ENCODE measurements around the gene SH3RF3.

Gene SH3RF3

GRCh38 chr2:109498906-109499305 is 369.9 kb downstream of the SH3RF3 start:
- DNase-seq (ENCODE audit: low read depth in 2 of 2): no peak

GRCh38 chr2:109499566-109499965 is 370.6 kb downstream of the SH3RF3 start:
- DNase-seq (ENCODE audit: low read depth in 2 of 2): no peak

- no peak for DNase-seq (ENCODE audit: low read depth in 2 of 2)
Observed at GRCh38 chr2:109500910-109501309, 371.9 kb downstream of the SH3RF3 start.

- no peak for DNase-seq (ENCODE audit: low read depth in 2 of 2)
Observed at GRCh38 chr2:109501461-109501860, 372.5 kb downstream of the SH3RF3 start.

- DNase-seq (ENCODE audit: low read depth in 2 of 2): no peak
Observed at GRCh38 chr2:109503191-109503590, 374.2 kb downstream of the SH3RF3 start.

GRCh38 chr2:109507217-109507616 is 378.2 kb downstream of the SH3RF3 start:
- no peak for DNase-seq (ENCODE audit: low read depth in 2 of 2)

GRCh38 chr2:109507828-109508227 is 378.8 kb downstream of the SH3RF3 start:
- no peak for DNase-seq (ENCODE audit: low read depth in 2 of 2)

- no peak for DNase-seq (ENCODE audit: low read depth in 2 of 2)
Observed at GRCh38 chr2:109508556-109508955, 379.6 kb downstream of the SH3RF3 start.

- DNase-seq (ENCODE audit: low read depth in 2 of 2): peak in 1 of 2 experiments; percentile 29
Observed at GRCh38 chr2:109510136-109511028, 381.4 kb downstream of the SH3RF3 start.

GRCh38 chr2:109511168-109511567 is 382.2 kb downstream of the SH3RF3 start:
- no peak for DNase-seq (ENCODE audit: low read depth in 2 of 2)

- no peak for DNase-seq (ENCODE audit: low read depth in 2 of 2)
Observed at GRCh38 chr2:109512076-109512475, 383.1 kb downstream of the SH3RF3 start.

- DNase-seq (ENCODE audit: low read depth in 2 of 2): no peak
Observed at GRCh38 chr2:109513230-109513629, 384.2 kb downstream of the SH3RF3 start.

GRCh38 chr2:109513749-109514588 is 385.0 kb downstream of the SH3RF3 start:
- peak; percentile 73 to 74 for DNase-seq (ENCODE audit: low read depth in 2 of 2)

- DNase-seq (ENCODE audit: low read depth in 2 of 2): no peak
Observed at GRCh38 chr2:109514857-109515256, 385.9 kb downstream of the SH3RF3 start.

GRCh38 chr2:109516445-109517117 is 387.6 kb downstream of the SH3RF3 start:
- no peak for DNase-seq (ENCODE audit: low read depth in 2 of 2)

GRCh38 chr2:109517118-109517889 is 388.3 kb downstream of the SH3RF3 start:
- DNase-seq (ENCODE audit: low read depth in 2 of 2): no peak

- no peak for DNase-seq (ENCODE audit: low read depth in 2 of 2)
Observed at GRCh38 chr2:109519513-109519912, 390.5 kb downstream of the SH3RF3 start.

GRCh38 chr2:109521233-109522062 is 392.4 kb downstream of the SH3RF3 start:
- DNase-seq (ENCODE audit: low read depth in 2 of 2): no peak

- DNase-seq (ENCODE audit: low read depth in 2 of 2): no peak
Observed at GRCh38 chr2:109522063-109522374, 393.0 kb downstream of the SH3RF3 start.

- DNase-seq (ENCODE audit: low read depth in 2 of 2): no peak
Observed at GRCh38 chr2:109523121-109523520, 394.1 kb downstream of the SH3RF3 start.

Data from fibroblast of skin of left biceps (primary cell).